Fibroblast of skin of left biceps (primary cell): ENCODE data around the gene ELMO1.
A peak's percentile ranks its signal among the peaks of the same experiment; 100 is the strongest.

Source experiments
- DNase-seq, 2 experiments: peaks; one replicate each; pipeline ENCODE4 v3.0.0-alpha.2; 2013; ENCODE audit warnings: low read depth in 2 of 2

The ELMO1 gene

DNA sequence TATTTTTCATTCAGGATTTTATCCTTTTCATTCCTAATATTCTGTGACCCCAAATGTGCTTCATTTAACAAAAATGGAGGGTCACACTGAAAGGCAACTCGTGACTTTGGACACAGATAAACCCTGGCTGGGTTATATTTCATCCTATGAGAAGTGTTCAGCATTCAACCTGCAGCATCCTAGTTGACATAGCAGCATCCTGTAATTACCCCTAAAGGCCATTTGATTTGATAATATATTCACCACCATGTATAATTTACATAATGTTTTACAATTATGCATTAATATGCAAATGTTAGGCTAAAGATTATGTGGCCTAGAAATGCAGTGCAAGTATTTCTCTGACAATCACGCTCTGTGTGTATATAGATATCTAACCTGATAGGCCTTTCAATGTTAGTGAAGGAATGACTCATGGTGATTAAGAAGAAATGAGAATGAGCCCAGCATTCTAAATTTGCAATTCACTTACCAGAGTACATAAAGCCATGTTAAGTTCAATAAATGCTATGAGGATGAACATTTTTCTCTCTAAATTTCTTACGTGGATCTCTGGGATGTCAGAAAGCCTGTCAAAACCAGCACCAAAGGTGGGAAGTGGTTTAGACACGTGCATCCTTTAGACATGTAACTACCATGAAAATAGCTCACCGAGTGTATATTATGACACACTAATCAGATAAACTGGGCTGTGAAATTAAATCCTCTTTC lies 386.7 kb downstream of the ELMO1 start:
- DNase-seq, result no peak

DNA sequence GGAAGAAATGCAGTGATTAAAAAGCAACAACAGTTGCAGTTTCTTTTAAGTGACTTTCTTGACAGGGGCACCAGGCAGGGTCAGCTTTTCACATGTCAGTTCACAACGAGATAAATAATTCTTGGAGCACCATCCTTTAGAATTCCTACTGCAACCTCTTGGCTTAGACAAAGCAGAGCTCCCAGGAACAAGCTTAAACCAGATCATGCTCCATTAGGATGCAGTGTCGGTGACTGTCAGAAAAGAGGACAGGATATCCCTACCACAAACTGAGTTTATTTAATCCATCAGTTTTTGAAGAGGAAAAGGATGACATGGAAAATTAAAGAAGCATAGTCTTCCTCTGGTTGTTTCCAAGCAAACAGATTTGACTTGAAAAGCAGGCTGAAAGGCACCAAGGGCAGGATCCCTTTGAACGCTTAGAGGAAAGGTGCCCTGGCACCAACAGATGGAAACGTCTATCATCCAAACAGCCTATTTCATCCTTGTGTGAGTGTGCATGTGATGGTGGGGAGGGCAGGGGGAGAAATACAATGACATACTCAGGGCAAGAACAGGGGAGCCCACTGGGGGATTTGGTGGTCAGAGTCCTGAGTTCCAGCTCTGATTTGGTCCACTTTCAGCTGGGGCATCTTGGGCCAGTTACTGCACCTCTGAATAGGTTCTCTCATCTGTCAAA lies 392.3 kb downstream of the ELMO1 start:
- DNase-seq, result no peak

DNA sequence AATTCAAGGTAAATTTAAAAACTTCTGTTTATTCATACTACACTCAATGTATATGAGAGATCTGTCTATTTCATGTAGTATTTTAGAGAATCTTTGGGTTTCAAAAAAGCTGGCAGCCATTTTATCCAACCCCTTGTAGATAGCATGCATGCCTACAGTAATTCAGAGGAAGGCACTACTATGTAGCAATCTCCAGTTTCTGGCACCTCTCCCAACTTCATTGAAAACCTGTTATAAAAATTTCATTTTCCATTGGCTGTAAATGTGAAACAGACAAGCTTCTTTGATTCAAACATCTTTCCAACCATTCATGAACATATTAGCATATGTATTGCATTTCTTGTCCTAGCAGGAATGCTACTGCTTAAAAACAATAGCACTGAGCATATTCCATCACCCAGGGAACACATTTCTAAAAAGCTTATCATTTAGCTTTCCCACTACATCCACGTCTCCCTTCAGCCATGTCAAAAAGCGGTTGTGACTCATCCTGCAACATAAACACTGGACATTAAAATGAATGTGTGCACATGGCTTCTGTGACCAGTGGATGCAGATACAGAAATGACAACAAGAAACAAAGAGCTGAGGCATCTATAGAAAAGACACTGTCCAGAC lies 393.9 kb downstream of the ELMO1 start:
- no peak for DNase-seq

DNA sequence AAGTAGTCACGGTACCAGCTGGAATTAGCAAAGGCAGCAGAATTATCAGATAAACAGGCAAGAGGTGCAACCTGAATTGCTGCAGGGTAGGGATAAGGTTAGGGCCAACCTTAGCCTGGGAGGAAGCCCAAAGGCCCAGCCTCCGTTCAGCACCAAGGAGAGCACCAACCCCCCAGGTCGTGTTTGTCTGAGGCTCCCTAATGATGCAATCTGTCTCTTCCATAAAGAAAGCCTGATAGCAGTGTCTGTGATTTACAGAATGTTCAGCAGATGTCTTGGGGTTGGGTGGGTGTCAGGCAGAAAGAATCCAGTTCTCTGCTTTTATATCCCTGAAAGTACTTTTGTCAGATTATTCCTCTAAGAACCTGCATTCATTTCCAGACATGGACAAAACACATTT lies 396.0 kb downstream of the ELMO1 start:
- DNase-seq, result peak; percentile 21 to 25

DNA sequence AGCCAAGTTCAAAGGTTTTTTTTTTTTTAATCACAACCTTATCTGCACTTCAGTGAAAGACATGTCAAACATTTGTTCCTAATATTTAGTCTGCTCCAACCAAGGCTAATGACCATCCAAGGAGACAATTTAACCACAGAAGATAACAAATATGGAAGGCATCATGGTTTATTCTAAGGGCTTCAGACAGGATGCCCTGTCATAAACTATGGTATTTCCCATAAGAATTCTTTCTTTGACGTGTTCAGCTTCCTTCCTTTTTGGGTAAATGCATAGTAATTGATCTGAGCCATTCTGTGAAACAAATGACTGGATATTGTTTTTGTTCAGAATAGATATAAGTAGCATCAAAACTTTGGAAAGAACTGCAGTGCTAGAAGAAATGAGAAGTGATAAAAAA lies 397.9 kb downstream of the ELMO1 start:
- no peak for DNase-seq

DNA sequence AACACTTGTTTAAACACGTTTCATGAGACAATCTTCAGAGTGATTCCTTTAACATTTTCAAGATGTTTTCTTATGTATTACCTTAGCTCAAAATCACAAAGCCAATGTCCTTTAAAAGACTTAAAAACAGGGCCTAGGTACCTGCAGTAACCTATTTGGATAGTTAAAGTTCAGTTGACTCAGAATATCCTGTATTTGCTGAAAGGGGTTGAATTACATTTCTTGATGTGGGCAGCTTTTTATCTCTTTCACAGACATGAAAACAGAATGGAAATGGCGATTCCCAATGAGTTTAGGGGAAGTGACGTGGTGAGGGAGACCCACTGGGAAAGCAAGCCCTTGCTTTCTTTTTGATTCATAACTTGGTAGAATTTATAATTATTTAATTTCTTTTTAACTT lies 400.0 kb downstream of the ELMO1 start:
- DNase-seq, result no peak

DNA sequence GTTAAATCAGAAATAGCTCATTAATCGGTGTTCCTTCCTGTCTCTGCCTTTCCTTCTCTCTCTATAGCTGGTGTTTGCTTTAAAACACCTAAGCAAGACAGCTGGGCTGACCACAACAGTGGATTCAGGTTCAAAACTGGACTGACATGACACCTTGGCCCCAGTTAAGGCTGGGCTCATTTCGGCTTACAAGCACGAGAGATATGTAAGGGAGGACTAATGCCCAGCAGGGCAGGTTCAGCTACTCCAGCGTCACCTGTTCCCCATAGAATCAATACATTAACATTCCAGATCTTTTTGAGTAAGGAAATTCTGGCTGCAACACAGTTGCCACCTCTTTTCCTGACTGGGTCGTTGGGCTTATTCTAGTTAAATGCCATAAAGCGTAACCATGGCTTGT lies 401.4 kb downstream of the ELMO1 start:
- DNase-seq, result no peak

DNA sequence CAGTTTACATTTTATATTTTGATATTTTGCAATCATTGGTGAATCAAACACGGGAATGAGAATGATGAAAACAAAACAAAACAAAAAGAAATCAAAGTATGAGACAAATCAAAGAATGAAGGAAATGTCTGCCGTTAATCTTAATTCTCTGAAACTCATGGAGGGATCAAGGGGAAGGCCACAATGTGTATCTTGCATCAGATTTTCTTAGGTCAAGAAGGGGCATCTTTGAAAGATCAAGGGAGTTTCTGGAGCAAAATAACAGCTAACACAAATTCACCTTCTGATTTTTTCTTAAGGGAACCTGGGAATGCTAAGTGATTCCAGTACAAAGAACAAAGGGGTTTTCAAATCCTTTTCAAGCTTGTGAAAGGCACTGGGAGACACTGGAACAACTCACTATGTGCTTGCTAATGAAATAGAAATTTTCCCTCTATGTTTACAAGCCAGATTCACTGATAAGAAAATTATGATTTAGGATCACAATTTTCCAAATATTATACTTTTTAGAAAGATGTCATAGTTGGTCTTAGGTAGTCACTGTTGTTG lies 402.1 kb downstream of the ELMO1 start:
- DNase-seq, result no peak

DNA sequence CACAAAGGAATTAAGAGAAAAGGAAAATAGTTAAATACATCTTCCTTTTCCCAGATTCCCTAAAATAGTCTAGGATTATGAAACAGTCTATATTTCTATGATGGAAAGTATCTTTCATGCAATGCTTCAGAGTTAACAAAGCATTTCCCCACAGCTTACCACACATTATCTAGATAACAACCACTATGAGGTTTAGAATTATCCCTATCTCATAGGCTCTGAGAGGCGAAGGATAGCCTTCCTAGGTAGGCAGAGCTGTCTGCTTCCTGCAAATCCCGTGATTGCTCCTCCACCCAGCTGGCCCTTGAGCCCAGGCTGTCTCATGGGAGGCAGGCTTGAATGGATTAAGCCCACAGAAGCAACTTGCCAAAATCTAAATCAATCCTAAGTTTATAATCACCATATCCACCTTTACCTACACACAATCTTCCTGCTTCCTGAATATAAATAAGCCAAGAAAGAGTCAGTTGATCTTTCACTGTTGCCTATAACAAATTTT lies 402.9 kb downstream of the ELMO1 start:
- no peak for DNase-seq

DNA sequence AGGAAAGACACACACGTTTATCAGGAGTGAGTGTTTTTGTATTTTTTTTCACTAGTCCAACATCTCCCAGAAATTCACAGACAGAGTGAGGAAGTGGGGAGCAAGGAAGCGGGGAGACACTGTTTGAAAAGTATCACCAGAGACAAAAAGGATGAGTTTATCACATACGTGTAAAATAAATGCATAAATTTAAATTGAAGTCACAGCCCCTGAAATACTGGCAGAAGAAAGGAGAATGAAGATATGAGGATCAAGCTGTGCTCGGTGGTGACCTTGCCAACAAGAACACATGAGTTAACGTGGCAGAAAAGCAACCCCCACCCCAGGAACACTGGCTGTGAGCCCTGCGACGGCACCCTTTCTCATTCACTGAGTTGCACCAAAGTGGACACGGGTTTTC lies 407.2 kb downstream of the ELMO1 start:
- DNase-seq, result no peak

DNA sequence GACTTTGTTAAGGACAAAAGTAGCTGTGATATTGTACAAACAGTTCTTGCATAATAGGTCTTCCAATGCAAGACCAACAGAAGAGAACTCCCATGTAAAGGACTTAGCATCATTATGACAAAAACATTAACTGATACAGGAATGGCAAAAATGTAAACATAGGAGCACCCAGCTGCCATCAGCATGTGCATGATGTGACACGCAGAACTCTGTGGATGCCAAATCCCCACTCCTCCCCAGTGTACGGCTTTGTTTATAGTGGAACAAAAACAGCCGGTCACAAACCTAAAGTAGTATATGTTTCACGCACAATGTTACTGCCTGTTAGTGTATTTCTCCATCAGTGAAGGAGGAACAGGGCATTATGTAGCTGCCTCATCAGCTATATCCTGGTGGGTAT lies 408.3 kb downstream of the ELMO1 start:
- no peak for DNase-seq

DNA sequence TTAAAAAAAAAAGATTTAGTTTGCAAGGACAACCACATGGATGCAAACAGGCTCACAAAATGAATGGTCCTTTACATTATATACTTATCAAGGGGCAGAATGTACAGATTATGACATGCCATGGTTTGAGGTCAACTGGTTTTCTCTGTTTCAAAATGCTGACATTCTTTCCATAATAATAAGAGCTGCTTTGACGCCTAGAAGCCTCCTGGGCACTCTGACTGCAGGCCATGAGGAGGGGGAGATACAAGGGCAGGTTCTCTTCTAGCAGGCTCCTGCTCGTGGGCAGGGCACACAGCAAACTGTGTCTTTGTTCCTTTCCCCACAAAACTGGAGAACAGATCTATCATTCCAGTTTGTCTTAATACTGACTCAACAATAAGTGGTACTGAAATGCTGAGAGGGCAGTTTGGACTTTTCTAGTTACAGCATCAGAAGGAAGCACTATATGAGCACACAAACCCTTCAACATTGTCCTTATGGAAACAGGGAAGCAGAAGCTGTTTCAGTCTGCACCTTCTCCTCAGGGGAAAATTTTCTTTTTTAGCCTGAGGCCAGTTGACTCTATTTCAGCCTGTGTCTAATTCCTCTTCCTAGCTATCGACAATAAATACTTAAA lies 409.4 kb downstream of the ELMO1 start:
- no peak for DNase-seq

DNA sequence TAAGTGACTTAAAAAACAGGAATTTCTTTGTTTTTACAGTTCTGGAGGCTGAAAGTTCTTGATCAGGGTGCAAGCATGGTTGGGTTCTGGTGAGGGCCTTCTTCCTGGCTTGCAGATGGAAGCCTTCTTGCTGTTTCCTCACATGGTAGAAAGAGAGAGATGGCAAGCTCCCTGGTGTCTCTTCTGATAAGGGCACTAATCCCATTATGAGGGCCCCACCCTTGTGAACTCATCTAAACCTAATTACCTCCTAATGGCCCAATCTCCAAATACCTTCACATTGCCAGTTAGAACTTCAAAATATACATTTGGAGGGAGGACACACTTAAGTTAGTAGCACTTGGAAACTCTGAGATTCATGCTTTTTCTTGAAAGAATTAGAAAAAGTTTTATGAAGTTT lies 410.0 kb downstream of the ELMO1 start:
- no peak for DNase-seq

DNA sequence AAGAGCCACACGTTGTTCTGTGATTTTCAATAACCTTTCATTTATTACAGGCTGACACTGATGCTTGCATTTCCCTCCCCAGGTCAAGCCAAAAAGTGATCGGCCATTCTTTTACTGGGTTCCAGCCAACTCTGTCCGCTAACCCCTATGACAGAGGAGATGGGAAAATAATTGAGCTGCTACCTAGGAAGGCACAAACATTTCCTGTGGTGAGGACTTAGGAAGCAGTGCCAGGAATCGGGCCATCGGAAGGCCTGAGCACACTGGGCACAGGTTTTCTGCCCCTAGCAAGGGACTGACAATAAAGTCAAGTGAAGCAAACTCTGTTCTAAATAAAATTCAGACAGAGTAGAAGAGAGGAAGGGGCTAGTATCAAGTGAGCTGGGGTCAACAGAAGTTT lies 411.4 kb downstream of the ELMO1 start:
- no peak for DNase-seq

DNA sequence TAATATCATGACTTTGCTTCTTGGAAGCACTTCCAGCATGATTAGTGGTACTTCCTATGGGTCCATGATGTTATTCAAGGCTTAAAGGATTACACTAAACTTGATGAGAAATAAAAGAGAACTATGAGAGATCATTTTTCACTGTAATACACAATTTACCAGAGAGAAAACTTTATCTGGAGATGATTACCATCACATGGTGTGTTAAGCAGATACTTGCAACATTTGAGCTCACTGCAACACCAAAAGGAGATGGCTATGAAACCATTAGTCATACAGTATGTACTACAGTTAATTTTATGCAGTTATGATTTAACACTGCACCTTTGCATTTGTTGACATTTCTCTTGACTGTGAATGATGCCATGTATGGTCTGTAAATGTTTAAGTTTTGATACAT lies 413.0 kb downstream of the ELMO1 start:
- DNase-seq, result no peak

DNA sequence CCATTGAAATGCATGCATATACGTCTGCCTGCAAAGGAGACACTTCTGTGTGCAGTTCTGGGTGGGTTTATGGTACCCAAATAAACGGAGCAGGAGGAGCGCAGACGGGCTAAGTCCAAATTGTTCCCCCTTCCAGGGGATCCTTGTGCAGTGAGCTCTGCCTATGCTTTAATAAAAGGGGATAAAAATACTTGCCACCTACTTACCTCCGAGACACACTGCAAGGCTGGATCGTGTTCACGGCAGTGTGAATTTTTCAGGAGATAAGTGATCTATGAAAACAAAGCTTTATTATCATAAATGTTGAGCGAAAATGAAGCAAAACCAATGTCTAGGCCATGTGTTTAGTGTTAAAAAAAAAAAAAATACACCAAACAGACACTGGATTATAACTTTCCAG lies 415.5 kb downstream of the ELMO1 start:
- DNase-seq, result no peak

DNA sequence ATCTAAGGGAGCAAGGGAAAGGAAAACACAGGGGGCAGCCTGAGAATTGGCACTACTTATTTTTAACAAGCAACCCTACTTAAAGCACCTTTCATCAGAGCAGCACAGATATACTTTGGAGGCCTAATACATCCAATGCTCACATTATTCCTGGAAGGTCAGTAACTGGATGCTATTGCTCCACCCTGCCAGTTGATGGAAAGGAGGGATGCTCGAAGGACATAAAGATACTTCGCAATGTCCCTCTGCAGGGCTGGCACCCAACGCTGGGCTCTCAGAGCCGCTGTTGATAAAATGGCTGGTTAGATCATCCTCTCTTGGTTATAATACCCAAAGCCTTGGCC lies 416.4 kb downstream of the ELMO1 start:
- no peak for DNase-seq

DNA sequence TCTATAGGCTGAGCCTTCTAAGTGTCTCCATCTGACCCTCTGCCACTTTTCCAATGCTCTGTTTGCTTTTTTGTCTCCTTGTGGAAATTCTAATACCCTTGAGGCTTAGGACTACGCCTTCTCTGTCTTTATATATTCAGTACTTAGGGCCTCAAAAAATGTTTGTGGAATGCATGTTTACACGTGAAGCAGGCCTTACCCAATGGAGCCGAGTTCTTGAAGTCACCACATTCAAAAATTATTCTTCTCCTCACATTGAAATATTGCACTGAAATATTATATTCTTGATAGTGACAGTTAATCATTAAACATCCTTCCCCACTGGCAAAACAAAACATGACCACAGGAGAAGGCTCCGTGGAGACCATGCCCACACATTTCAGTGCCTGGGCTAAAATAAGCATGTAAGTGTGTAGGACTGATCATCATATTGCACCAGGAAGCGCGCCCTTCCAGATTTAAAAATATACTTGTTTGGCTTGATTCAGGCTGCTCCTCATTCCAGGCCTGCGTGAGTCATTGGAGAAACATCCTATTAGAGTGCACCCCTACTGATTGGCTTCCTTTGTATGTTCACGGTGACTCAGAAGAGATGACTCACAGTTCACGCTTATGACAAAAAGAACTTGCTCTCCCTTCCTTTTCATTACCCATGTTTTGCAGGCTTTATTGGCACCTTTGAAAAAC lies 416.9 kb downstream of the ELMO1 start:
- DNase-seq, result peak; percentile 97

DNA sequence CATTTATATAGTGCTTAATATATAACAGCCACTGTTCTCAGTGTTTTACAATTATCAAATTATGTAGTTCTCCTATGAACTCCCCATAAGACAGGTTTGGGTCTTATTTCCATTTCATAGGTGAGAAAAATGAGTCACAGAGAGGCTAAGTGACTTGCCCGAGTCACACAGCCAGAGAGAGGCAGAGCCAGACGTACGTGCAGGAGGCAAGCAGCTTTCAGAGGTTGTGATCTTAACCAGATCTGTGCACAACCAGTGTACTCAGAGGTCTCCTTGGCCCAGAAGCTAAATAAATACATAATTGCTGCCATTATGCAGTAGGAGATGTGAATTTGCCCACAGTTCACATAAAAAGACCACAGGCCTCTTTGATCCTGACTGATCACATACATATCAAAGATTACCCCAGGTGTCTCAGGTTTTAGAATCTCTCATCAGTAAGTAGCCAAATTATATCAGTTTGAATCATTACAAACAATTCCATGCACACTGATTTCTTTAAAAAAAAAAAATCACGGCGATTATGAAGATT lies 419.7 kb downstream of the ELMO1 start:
- DNase-seq, result no peak

DNA sequence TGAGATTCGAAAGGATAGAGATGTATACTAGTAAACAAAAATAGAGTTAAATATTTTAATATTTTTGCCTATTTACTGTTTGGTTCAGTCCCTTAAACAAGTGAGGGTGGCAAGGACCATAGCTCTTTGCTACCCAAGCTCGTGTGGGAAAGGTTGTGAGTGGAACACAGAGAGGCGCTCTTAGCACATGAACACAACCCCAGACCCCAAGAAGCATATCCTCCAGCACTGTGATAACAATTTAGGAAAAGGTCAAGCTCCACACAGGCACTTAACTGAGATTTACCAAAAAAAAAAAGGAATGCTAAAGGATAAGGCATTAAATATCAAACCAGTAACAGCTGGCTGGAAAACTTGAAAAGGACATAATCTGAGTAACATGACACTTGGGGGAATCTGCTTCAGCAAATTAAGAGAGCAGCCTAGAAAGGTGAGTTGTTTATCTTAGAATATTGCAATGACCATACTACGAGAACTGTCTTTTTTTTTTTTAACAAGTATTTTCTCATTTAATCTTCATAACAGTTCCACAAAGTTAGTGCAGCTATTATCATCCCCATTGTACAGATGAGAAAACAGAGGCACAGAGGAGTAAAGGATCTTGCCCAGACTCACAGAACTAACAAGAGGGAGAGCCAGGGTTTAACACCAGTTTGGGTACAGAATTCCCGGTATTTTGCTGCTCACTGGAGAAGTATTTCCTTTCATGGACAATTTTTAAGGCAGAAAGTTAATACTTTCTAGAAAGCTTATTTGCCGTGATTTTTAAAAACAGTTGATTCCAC lies 420.9 kb downstream of the ELMO1 start:
- DNase-seq, result no peak

DNA sequence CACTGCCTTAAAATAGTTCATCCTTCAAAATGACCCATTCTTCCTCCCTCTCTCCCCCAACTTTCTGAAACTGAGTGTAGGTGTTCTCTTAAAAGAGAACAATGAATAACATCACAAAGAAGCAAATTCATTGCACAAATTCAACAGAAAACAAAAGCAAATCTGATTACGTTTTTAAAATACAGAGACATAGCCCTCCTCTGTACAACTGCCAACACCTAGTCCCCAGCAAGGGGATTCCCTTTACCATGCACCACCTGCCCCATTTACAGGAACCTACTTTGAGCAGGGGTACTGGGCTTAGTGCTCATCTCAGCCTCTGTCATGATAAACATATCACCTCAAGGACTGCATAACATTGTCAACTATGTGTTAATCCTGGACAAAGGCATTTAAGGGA lies 421.6 kb downstream of the ELMO1 start:
- no peak for DNase-seq
